ENCODE results near the gene SERGEF.
A peak's percentile ranks its signal among the peaks of the same experiment; 100 is the strongest.

The SERGEF gene

DNA sequence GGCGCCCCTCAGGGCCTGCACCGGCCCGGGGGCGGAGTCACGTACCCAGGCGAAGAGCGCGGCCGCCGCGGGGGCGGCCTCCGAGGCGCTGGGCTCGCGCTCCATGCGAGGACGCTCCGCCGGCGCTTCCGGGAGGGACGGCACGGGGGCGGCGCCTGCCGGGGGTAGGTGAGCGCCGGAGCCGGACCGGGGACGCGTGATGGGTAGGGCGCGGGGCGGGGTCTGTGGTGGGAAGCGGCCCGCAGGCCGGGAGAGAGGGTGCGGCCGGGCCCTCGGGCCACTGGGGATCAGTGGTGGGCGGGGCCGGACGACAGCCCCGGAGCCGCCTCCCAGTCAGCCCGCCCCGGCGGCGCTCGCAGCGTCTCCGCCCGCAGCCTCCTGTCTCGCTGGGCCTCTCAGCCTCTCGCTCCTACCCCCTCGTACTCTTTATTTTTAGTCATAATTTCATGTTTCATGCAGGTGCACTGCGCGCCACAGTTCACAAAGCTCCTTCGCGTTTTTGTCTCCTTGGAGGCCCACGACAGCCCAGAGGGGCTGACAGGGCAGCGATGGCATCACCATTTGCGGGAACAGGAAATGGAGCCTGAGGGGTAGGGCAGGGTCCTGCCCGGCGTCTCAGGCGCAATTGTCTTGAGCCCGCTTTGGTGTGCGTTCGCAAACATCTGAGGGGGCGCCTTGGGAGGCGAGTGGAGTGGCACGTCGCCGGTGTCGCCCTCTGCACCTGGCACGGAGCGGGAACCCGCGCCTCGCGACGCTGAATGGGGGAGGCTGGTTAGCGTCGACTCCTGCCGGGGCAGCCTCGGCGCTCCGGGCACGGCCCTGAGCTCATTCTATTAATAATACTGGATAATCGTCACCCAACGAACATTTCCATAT lies at the start of gene SERGEF:
TSS of gene SERGEF (minus strand) at position 142 of the 876 bp plus-strand sequence. CDS start at position 105, 37 bp downstream.
- DNase-seq: peak; percentile 78 to 96

DNA sequence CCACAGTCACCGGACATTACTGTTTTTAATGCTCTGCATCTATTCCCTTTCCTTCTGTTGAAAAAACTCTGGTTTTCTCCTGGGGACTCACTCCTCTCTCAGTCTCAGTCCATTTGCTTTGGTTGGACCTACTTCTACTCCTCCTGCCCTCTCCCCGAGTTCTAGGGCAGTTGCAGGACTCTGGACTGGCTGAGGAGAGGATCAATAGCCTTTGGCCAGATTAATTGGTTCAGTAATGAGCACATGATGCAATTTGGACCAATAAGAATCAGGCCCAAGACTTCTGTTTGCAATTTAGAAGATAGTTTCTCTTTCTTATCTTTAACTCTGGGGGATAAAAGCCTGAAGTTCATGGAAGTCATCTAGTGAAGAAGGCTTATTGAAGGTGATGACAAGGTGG lies 48.5 kb upstream of the SERGEF start:
- DNase-seq: no peak

- DNase-seq: no peak
Measured at GRCh38 chr11:18056561-18057181, 43.8 kb upstream of the SERGEF start.

DNA sequence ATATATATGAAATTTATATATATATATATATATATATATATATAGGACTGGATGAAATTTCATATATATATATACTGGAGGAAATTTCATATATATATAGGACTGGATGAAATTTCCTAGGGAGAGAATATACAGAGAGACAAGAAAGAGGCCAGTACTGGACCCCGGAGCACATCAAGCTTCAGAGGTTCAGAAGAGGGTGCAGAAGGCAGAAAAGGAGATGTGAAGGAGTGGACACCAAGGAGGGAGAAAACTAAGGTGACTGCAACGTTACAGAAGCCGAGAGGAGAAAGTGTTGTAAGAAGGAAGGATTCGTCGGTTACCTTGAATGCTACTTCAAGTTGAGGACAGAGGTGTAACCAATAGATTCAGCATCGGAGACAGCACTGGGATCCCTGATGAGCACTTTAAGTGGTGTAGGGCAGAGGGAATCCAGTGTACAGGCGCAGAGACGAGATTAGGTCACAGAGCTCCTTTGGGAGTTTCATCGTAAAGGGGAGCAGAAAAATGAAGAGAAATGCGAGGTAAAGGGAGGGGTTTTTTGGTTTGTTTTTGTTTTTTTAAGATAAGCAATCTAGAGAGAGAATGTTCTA lies 41.8 kb upstream of the SERGEF start:
- DNase-seq: no peak

- no peak for DNase-seq
Measured at GRCh38 chr11:18050848-18051247, 38.0 kb upstream of the SERGEF start.

DNA sequence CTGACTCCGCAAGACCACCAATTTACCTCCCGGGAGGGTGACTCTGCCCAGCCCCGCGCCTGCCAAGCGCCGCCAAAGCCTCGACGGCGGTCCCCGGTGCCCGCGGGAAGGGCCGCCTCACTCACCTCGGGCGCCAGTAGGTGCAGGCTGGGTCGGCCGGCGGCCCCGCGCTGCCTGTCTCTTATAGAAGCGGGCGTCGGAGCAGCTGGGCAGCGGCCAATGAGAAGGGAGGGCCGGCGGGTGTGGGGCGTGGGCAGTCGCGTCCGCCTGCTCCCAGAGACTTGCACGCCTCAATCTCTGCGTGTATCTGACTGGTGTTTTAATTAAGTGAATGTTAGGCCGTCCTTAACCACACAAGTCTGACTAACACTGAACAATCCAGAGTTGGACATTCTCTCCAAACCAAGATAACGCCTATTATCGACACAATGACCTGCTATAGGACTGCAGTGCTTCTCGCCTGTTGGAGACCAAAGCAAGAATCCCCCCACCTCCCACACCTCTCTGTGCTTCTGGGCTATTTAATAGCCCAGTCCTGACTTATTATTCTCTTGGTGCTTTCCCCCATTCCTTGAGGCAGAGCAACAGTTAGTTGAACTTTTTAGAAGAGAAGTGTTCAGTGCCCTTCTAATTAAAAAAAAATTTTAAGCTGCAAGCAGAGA lies 33.4 kb upstream of the SERGEF start, which contains the start of gene TPH1:
TSS of gene TPH1 (minus strand) at position 154 of the 662 bp plus-strand sequence. CDS start 5,507 bp downstream, outside the sequence.
- DNase-seq: no peak

- no peak for DNase-seq
Measured at GRCh38 chr11:18036456-18036855, 23.6 kb upstream of the SERGEF start.

DNA sequence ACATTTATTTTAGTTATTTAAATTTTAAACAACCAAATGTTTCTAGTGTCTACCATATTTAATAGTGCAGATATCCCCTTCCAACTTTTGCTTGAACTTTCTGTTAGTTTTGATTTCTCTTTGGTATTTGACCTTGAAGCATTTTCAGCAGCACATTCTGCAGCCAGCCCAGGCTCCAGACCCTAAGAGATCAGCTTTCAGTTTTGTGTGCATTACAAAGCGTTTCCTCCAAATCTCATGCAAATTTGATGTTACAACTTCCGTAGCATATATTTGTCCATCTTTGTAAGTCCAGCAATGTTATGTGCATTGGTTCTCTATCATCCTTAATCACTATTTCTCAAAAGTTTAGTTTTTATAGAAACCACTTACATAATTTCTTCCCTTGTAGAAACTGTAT lies 14.6 kb upstream of the SERGEF start:
- DNase-seq: no peak

DNA sequence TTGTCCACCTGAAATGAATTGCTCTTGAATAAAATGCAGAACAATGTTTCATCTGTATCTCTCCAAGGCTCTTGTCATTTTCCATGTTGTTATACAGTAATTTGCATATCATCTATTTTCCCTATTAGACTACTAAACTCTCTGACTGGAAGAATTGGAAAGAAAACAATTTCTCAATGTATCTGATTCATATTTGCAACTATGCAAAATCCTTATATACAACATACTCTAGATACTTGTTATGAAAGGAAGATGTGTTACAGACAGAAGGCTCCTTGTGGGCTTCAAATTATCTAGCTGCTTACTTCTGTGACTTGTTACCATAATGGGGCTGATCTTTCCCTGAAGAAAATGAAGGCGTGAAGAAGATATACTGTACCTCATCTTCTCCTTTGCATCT lies 9.6 kb upstream of the SERGEF start:
- DNase-seq: no peak

- DNase-seq: no peak
Measured at GRCh38 chr11:18019650-18020049, 6.8 kb upstream of the SERGEF start.

- DNase-seq: no peak
Measured at GRCh38 chr11:18016789-18017188, 3.9 kb upstream of the SERGEF start.

DNA sequence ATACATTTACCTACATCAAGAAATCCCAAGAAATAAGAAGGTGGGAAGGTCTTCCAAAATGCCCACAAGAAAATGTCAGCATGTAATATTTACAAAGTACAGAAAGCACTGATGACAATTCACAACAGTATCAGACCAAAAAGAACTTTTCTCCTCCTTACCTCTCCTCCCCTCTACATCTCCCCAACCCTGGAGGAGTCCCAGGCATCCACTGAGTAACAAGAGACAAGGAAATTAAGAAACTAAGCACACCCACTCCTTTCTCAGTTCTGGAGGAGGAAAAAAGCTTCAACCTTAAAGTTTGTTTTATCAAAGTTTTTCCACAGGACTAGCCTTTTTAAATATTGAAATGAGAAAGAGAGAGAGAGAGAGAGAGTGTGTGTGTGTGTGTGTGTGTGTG lies 2.0 kb upstream of the SERGEF start:
- DNase-seq: no peak

GRCh38 chr11:18013790-18014507 lies 1.1 kb upstream of the SERGEF start:
- no peak for DNase-seq

DNA sequence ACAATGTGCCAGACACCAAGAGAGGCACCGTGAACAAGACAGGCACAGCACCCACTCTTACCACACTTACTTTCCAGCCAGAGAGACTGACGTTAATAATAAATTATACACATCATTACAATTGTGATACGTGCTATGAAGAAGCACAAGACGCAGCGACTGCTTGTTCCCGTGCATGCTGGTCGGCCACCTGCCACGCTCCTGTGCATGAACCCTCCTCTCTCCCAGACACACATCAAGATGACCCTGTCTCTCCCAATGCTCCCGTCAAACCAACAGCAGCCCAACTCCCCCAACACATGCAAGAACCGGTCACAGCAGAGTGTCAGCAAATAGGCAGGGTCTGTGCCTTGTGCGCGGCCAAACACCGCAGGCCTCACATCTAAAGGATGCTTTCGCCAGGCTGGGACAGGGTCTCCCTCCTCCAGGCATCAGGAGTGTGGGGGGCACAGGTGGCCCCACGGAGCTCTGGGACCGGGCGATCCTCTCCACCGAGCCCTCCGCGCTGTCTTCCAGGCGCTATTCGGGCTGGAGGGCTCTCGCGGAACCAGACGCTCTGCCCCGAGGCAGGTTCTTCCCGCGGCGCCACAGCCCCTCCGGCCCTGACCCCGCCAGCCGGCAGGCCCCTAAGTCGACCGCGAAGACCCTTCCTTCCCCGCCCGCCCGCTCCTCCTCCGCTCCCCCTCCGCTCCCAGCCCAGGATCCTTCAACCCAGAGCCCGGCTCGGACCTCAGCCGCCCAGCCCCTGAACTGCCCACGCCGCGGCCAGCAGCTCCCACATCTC lies 533 bp downstream of the SERGEF start:
- DNase-seq: peak in 1 of 2 experiments; percentile 19

GRCh38 chr11:18011633-18012032 lies 1.2 kb downstream of the SERGEF start:
- DNase-seq: no peak

GRCh38 chr11:18010977-18011586 lies 1.8 kb downstream of the SERGEF start:
- DNase-seq: no peak

DNA sequence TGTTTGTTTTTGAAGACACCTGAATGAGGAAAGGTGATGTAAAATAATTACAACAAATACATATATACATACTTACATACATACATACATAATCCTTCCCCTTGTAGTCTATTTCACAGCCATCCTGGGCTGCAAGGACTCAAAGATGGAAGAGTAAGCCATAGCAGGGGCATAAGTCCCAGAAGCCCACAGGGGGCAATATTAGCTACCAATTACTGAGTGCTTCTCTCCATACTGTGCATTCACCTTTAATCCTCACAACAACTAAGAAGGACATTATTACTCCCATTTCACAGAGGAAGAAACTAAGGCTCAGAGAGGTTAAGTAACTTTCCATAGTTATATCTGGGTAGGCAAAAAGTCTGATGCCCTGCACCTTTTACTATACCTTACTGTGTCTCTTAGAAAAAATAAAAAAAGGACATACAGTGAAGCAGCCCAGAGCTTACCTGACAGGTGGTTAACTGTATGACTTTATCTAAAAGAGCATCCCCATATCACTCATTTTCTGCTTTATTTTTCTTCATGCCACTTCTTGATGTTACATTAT lies 2.7 kb downstream of the SERGEF start:
- no peak for DNase-seq

DNA sequence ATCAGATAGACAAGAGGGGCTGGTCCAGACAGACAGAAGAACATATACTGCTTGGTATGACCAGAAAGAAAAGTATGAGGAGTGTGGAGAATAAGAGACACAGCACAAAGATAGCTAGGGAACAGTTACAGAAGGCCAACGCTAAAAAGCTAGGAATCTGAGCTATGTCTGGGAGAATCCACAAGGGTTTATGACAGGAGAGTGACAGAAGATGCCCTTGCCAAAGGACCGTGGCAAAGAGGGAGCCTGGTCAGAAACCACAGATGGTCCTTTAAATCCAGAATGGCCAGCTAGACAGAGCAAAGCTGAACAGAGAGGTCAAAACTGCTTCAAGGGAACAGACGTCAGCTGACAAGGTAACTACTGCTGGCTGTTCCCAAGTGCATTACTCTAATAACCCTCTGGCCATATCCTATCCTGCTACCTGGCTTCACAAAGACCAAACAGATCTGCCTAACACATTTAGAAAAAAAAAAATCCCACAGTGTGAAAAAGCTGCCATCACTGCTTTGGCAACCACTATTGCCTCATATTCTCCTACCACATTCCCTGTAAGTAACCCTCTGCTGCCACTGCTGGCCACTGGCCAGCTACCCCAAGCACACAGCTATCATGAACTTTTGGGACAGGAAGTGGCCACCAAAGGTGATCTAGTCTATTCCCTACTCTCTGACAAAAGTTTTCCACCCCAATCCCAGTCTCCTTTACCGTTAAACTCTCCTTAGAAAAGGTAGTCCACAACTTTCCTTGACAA lies 7.3 kb downstream of the SERGEF start:
- no peak for DNase-seq

GRCh38 chr11:18001191-18001590 lies 11.7 kb downstream of the SERGEF start:
- no peak for DNase-seq

DNA sequence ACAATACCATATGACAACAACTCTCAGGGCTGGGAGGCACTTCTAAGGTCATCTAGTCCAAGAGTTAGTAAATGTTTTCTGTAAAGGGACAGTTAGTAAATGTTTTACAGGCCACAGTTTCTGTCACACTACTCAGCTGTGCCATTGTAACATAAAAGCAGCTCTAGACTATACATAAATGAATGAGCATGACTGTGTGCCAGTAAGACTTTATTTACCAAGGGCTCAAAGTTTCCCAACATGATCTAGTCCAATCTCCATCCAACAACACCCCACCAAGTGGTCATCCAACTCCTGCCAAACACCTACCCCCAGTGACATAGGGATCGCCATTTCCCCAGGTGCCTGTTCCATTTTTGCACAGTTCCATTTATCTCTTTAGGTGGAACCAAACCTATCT lies 12.1 kb downstream of the SERGEF start:
- no peak for DNase-seq

Data from NCI-H446 (cell line).